GM19372 (cell line): ENCODE data around the gene SUSD4.

Experiments used
- ATAC-seq: cut with Tn5 transposase; IDR thresholded peaks from one replicate; pipeline ENCODE4 v1.9.1; 2021; ENCODE audit warnings: mild to moderate bottlenecking, low read depth, moderate library complexity; ENCODE audit not compliant: unreplicated experiment

The SUSD4 gene

DNA sequence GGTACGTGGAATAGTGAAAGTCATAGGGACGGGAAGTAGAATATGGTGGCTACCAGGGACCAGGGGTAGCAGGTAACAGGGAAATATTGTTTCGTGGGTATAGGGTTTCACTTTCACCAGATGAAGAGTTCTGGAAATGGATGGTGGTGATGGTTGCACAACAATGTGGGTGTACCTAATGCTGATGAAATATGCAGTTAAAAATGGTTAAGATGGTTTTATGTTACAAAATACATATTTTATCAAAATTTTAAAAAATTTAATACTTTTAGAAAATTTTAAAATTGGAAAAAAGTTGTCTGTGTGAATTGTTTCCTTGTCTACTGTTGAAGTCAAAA lies 165.4 kb downstream of the SUSD4 start:
- no peak for ATAC-seq

- ATAC-seq: no peak
These were observed 165.9 kb downstream of the SUSD4 start for GRCh38 chr1:223197923-223198627.

DNA sequence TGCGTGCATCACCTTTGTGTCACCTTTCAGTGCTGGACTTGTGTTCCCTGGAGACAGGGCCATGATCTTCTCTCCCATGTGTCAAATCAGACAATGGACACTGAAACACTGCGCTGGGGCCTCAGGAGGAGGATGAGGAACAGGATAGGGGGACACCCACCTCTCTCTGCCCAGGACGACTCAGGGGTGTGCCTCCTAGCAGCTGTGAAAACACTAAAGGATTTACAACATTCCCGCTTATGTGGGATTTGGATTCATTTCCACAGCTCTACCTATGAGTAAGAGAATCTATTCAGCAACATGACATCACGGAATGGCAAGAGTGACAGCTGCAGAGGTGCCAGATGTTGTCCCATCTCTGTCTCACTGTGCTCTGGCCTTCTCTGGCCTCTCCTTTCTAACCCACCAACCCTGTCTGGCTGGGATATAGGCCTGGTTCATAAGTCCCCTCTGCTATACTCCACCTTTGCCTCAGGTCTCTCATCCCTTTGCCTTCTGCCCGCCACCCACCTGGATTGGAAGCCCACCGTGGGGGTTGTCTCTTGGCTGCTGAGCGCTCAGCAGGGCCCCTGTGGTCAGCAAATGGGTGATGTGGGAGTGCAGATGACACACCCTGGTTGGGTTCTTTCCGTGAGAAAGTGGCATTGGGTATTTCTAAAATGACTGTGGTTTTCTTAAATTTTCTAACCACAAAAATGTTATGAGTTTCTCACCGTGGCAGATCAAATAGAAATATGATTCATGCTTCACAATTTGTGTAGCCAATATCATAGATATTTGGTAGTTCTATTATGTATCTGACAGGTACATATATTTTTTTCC lies 173.9 kb downstream of the SUSD4 start:
- peak; percentile 55 for ATAC-seq

DNA sequence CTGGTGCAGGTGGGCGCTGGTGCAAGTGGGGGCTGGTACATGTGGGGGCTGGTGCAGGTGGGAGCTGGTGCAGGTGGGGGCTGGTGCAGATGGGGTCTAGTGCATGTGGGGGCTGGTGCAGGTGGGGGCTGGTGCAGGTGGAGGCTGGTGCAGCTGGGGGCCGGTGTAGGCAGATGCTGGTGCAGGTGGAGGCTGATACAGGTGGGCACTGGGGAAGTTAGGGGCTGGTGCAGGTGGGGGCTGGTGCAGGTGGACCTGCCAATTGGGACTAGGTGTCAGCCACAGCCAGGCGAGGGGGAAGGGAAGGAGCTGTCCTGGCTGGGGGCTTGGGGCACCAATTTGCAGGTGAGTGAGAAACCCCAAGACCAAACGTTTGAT lies 174.5 kb downstream of the SUSD4 start:
- ATAC-seq: no peak

GRCh38 chr1:223188618-223189356 lies 175.2 kb downstream of the SUSD4 start:
- ATAC-seq: no peak

GRCh38 chr1:223186800-223187199 lies 177.2 kb downstream of the SUSD4 start:
- no peak for ATAC-seq

- ATAC-seq: no peak
These were observed 180.6 kb downstream of the SUSD4 start for GRCh38 chr1:223183268-223183862.

DNA sequence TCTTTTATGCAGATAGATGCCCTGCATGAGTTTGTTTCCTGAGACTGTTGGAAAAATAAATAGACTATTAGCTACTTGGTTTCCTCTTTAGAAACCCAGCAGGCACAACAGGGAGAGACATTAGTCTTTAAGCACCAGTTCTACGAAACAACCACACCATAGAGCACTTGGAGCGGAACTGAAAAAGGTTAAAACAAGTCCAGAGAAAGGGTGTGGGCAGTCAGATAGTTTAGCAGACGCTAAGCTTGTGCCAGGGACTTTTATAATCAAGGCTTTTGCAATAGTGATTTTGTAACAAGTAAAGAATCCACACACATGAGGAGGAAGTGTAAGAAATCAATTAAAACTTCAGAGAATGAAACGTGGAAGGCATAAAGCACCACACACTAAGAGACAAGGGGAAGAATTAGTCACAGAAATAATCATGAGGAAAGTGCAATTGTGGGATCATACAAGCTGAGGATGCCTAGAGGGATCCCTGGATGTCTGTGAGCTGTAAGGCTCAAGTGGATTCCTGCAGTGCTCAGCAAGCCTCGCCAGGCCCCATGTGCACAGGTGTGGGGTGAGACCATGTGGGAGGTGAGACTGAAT lies 183.2 kb downstream of the SUSD4 start:
- peak; percentile 59 for ATAC-seq

- ATAC-seq: no peak
These were observed 184.2 kb downstream of the SUSD4 start for GRCh38 chr1:223179786-223180185.

DNA sequence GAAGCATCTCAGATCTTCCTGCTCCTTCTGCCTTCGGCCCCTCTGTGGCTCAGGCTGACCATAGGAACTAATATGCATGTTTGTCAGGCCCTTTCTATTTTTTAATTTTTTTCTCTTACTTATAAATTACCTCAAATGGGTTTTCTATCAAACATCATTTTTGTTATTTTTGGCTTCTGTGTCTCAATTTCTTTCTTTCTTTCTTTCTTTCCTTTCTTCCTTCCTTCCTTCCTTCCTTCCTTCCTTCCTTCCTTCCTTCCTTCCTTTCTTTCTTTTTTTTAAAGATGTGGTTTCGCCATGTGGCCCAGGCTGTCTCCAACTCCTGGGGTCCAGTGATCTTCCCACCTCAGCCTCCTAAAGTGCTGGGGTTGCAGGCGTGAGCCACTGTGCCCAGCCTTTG lies 184.7 kb downstream of the SUSD4 start:
- ATAC-seq: no peak

DNA sequence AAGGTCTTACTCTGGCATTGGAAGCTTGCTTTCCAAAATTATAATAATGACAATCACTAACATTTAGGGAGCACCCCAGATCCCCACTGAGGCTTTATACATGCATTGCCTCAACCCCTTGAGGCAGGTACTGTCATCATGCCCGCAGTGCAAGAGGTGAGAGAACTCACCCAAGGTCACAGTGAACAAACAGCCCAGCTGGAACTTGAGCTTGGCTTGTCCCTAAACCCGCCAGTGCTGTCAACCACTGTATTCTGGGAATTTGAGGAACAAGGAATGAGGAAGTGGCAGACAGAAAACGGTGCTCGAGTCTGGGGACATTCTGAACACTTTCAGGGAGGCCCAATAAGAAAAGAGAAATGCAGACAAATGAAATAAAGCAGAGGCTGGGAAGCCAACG lies 186.3 kb downstream of the SUSD4 start:
- no peak for ATAC-seq

DNA sequence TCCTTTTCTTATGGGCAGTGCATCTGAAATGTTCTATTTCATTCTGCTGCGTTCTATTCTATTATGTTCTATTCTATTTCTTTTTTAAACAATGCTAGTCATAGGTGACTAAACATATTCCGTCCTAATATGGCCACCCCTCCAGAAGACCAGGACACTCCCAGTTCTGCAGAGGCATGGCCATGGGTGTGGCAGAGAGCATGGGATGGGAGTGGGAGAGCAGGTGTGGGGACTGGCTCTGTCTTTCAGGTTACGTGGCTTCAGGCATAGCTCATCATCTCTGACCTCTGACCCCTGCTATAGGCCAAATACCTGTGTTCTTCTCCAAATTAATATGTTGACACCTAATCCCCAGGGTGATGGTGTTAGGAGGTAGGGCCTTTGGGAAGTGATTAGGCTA lies 187.5 kb downstream of the SUSD4 start:
- no peak for ATAC-seq

- no peak for ATAC-seq
These were observed 188.3 kb downstream of the SUSD4 start for GRCh38 chr1:223175633-223176032.

GRCh38 chr1:223175032-223175431 lies 188.9 kb downstream of the SUSD4 start:
- no peak for ATAC-seq
